Epithelial cell of esophagus (primary cell): ENCODE data around the gene ATXN1.

Source experiments
- DNase-seq: peaks from one replicate; pipeline ENCODE4 v3.0.0; 2010; ENCODE audit warnings: low read depth
- H3K4me3 ChIP-seq: 2 replicates; pipeline ENCODE4 v1.5.1; 2011; ENCODE audit warnings: mild to moderate bottlenecking, low read length, control low read depth
- TF ChIP-seq, protein P1 (sequence below): IDR thresholded peaks from 2 replicates; pipeline ENCODE4 v1.5.1; 2011; ENCODE audit warnings: low read depth, mild to moderate bottlenecking, low read length, control low read depth, inconsistent platforms; ENCODE audit not compliant: insufficient read depth; ENCODE audit errors: missing control alignments

Gene ATXN1

DNA sequence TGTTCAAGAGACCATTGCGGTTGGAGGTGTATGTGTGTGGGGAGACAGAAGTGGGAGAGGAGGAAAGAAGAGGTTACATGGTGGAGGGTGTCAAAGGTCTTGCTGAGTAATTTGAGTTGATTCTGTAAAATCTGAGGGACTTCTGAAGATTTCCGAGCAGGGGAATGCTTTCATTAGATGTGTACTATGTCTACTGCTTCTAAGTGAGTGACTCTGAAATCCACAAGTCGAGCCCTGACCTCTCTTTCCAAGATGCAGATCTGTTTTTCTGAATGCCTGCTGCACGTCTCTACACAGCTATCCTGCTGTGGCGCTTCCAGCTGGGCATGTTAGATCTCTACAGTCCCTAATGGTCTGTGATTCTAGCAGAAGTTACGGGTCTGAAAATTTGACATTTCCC lies 209.8 kb downstream of the ATXN1 start:
- no peak for DNase-seq

DNA sequence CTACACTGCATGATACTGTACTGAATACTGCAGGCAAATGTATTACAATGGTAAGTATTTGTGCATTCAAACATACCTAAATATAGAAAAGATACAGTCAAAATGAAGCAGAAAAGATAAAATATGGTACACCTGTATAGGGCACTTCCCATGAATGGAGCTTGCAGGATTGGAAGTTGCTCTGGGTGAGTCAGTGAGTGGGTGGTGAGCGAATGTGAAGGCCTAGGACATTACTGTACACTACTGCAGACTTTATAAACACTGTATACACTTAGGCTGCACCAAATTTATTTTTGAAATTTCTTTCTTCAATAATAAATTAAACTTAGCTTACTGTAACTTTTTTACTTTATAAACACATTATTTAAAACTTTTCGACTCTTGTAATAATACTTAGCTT lies 213.1 kb downstream of the ATXN1 start:
- DNase-seq: peak; percentile 52
- TF ChIP-seq, protein P1, sequence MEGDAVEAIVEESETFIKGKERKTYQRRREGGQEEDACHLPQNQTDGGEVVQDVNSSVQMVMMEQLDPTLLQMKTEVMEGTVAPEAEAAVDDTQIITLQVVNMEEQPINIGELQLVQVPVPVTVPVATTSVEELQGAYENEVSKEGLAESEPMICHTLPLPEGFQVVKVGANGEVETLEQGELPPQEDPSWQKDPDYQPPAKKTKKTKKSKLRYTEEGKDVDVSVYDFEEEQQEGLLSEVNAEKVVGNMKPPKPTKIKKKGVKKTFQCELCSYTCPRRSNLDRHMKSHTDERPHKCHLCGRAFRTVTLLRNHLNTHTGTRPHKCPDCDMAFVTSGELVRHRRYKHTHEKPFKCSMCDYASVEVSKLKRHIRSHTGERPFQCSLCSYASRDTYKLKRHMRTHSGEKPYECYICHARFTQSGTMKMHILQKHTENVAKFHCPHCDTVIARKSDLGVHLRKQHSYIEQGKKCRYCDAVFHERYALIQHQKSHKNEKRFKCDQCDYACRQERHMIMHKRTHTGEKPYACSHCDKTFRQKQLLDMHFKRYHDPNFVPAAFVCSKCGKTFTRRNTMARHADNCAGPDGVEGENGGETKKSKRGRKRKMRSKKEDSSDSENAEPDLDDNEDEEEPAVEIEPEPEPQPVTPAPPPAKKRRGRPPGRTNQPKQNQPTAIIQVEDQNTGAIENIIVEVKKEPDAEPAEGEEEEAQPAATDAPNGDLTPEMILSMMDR: no peak
- no peak overlapping the region for H3K4me3 ChIP-seq

More for the DNA sequence above, 209.8 kb downstream of the ATXN1 start:
- no peak overlapping the region for H3K4me3 ChIP-seq
- TF ChIP-seq, protein P1: no peak

DNA sequence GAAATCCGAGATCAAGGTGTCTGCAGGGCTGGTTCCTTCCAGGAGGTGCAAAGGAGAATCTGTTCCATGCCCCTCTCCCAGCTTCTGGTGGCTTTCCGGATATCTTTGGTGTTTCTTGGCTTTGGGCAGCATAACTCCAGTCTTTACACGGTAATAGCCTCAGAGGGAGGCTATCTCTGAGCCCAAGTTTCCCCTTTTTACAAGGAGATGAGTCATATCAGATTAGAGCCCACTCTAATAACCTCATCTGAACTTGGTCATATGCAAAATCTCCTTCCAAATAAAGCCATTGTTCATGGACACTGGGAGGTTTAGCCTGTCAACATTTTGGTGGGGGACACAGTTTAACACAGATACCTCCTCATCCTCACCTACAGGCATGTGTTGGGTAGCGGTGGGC lies 213.7 kb downstream of the ATXN1 start:
- DNase-seq: no peak
- H3K4me3 ChIP-seq: no peak overlapping the region
- TF ChIP-seq, protein P1: no peak

DNA sequence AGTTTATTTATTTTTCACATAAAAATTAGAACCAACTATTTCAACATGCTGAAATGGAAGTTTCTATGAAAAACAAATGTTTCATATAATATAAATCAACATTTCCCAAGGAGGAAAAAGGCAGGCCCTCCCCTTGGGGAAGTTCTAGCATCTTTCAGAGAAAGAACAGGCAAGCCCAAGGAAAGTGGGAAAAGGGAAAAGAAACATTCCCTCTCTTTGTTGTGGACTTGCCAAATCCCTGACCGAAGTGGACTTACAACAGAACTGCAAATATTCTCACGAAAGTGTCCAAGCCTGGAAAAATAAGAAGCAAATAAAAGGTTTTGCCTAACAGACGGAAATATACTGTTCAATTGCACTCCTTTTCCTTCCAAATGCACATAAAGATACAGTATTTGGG lies 214.4 kb downstream of the ATXN1 start:
- TF ChIP-seq, protein P1: no peak
- DNase-seq: no peak
- H3K4me3 ChIP-seq: no peak overlapping the region

DNA sequence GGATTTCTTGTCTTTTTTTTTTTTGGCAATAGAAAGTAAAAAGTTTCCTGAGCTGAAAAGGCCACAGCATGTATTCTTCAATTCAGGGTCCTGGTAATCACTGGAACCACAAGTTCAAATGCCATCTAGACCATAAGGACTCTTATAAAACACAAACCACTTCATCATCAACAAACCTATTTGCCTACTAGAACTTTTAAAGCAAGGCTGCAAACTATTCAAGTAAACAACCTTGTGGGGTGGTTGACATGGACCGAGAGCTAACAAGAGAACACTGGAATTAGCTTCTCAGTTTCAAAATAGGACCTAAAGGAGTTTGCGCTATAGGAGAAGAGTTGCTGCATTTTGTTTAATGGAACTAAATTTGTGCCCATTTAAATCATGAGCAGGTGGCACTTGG lies 215.9 kb downstream of the ATXN1 start:
- DNase-seq: no peak
- TF ChIP-seq, protein P1: no peak
- H3K4me3 ChIP-seq: no peak overlapping the region

DNA sequence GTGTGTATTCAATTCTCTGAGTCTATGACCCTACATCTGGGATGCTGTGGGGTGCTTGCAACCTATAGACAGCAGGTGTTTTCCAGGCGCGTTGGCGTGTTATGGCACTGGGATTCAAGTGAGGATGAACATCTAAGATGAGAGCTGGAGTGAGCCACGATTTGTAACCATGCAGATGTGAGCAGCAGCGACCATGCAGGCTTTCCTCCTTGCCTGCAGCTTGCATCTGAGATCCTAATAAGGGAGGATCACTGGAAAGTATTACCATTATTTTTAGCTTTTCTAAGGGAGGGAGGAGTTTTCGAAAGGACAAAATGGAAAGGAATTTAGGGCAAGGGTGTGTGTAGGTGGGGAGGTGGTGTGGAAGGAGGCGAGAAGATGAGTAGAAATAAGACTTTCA lies 216.7 kb downstream of the ATXN1 start:
- TF ChIP-seq, protein P1: no peak
- no peak for DNase-seq
- H3K4me3 ChIP-seq: no peak overlapping the region

DNA sequence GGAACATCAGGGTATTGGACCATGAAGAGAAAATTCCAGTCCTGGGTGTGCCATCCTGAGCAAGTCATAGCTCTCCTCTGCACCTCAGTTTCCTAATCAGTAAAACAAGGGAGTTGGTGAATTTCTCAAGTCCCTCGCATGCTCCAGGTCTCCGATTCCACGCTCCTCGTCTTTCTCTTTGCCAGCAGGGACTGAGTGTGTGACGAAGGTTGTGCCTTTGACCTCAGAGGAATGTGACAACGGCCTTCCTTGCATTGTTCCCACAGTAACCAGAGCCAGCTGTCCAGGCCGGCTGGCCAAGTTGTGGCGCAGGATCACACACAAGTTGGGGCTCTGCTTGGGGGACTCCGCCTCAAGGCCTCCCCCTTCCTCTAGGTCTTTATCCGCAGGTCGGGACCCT lies 217.3 kb downstream of the ATXN1 start:
- no peak for DNase-seq
- TF ChIP-seq, protein P1: no peak
- no peak overlapping the region for H3K4me3 ChIP-seq
